Tibial nerve (tissue), 4 donors: Measurements from ENCODE around the gene SH3TC1. TPM values are rescaled to one million over a fixed set of nuclear protein-coding genes. Genes with fewer than 3 reads are reported as not detected.
A peak's percentile ranks its signal among the peaks of the same experiment; 100 is the strongest.

Source experiments
- DNase-seq, 2 donors: peaks; one replicate each; pipeline ENCODE4 v3.0.0-alpha.2; 2019; ENCODE audit warnings: low spot score in 2 of 2
- H3K27ac ChIP-seq, 4 donors: fragments of 200-600 bp; sonication (generic) in 3 of 4; one replicate each; pipeline ENCODE4 v1.5.1; 2017 to 2019; ENCODE audit warnings: mild to moderate bottlenecking in 1 of 4
- H3K27me3 ChIP-seq, 2 donors: fragments of 200-600 bp; sonication (generic) in 1 of 2; one replicate each; pipeline versions ENCODE4 v1.5.1 to v1.6.0; 2017 to 2019
- H3K36me3 ChIP-seq, 3 donors: fragments of 200-600 bp; sonication (generic); one replicate each; pipeline ENCODE4 v1.5.1; 2018 to 2019
- H3K4me1 ChIP-seq, 4 donors: fragments of 200-600 bp; sonication (generic) in 3 of 4; one replicate each; pipeline ENCODE4 v1.5.1; 2017 to 2019
- H3K4me3 ChIP-seq, 4 donors: fragments of 200-600 bp; sonication (generic) in 3 of 4; one replicate each; pipeline ENCODE4 v1.5.1; 2017 to 2019; ENCODE audit warnings: mild to moderate bottlenecking in 1 of 4, moderate library complexity in 1 of 4
- H3K9me3 ChIP-seq, 4 donors: fragments of 200-600 bp; sonication (generic) in 3 of 4; one replicate each; pipeline ENCODE4 v1.5.1; 2017 to 2019
- CTCF ChIP-seq, 5 experiments: fragments of 200-600 bp in 3 of 5; fragments of 450-650 bp in 2 of 5; sonication (generic) in 3 of 5; IDR thresholded peaks; one replicate each; pipeline ENCODE4 v1.5.1; 2016 to 2019; ENCODE audit warnings: antibody characterized with exemption in 5 of 5, mild to moderate bottlenecking in 3 of 5, moderate library complexity in 2 of 5
- EP300 ChIP-seq, 2 donors: sonication (generic); formaldehyde crosslinking; IDR thresholded peaks; one replicate each; pipeline ENCODE4 v1.6.1; 2017; ENCODE audit warnings: antibody characterized with exemption in 2 of 2, mild to moderate bottlenecking in 1 of 2
- POLR2A ChIP-seq, 2 donors: fragments of 450-650 bp; IDR thresholded peaks; one replicate each; pipeline ENCODE4 v1.6.1; 2017; ENCODE audit warnings: antibody characterized with exemption in 2 of 2, mild to moderate bottlenecking in 2 of 2, moderate library complexity in 2 of 2
- WGBS, 2 donors: methylation state at CpG; one replicate each; pipeline ENCODE4 v1.1.5; 2018; 5-methylcytosine and 5-hydroxymethylcytosine counted together
- total RNA-seq, 4 donors: library from RNA; depleted of rRNA; stranded (reverse); fragments of >200 nt; gene quantifications; one replicate each; pipeline ENCODE4 v1.1.0, GENCODE V29; 2016

Gene SH3TC1
- total RNA-seq, 4 donors from 2014 or later, result 31.6 to 176 (median 69.7) TPM

GRCh38 chr4:8278421-8279287 lies 79.6 kb downstream of the SH3TC1 start:
- H3K4me3 ChIP-seq, result no peak overlapping the region
- no peak for TF ChIP-seq CTCF (IDR thresholded peaks at IDR 0.05)
- no peak for TF ChIP-seq EP300 (IDR thresholded peaks at IDR 0.05)
- TF ChIP-seq POLR2A (IDR thresholded peaks at IDR 0.05), result no peak
- peaks cover 0 to 63% (median 8%) of the 10 kb centered on the region in 4 donors for H3K4me1 ChIP-seq
- H3K27me3 ChIP-seq, result no peaks in the 10 kb centered on the region
- no peak overlapping the region for H3K27ac ChIP-seq
- 34 to 35% methylated on average over 17 of the region's 17 CpGs for WGBS, 2 donors
- no peaks in the 10 kb centered on the region for H3K9me3 ChIP-seq
- no peaks in the 10 kb centered on the region for H3K36me3 ChIP-seq
- DNase-seq, result no peak

GRCh38 chr4:8279321-8280157 lies 80.4 kb downstream of the SH3TC1 start:
- H3K27me3 ChIP-seq, result no peaks in the 10 kb centered on the region
- DNase-seq, result no peak
- 80 to 86% methylated on average over 19 to 22 of the region's 22 CpGs for WGBS, 2 donors
- H3K4me1 ChIP-seq, result peaks cover 0 to 55% (median 5%) of the 10 kb centered on the region in 4 donors
- H3K4me3 ChIP-seq, result no peak overlapping the region
- no peaks in the 10 kb centered on the region for H3K36me3 ChIP-seq
- no peaks in the 10 kb centered on the region for H3K9me3 ChIP-seq
- H3K27ac ChIP-seq, result no peak overlapping the region
- TF ChIP-seq POLR2A (IDR thresholded peaks at IDR 0.05) (no peak), CTCF (IDR thresholded peaks at IDR 0.05) (no peak)

- DNase-seq, result no peak
- peak overlapping the region in 1 of 4 donors; percentile 26 for H3K27ac ChIP-seq
- TF ChIP-seq CTCF (IDR thresholded peaks at IDR 0.05) (no peak), POLR2A (IDR thresholded peaks at IDR 0.05) (no peak), EP300 (IDR thresholded peaks at IDR 0.05) (no peak)
- WGBS, 2 donors, result 78 to 88% methylated on average over 20 of the region's 25 CpGs
- no peaks in the 10 kb centered on the region for H3K9me3 ChIP-seq
- H3K36me3 ChIP-seq, result no peaks in the 10 kb centered on the region
- no peaks in the 10 kb centered on the region for H3K27me3 ChIP-seq
- H3K4me1 ChIP-seq, result peaks cover 0 to 47% (median 1%) of the 10 kb centered on the region in 4 donors
- no peak overlapping the region for H3K4me3 ChIP-seq
Observed at GRCh38 chr4:8280158-8280875, 81.2 kb downstream of the SH3TC1 start.

GRCh38 chr4:8280876-8281440 lies 81.9 kb downstream of the SH3TC1 start:
- WGBS, 2 donors, result 87% methylated on average over 15 of the region's 15 CpGs
- Histone ChIP-seq H3K27me3 (no peaks in the 10 kb centered on the region), H3K27ac (peak overlapping the region in 1 of 4 donors; percentile 26), H3K9me3 (no peaks in the 10 kb centered on the region), H3K4me1 (peaks cover 0 to 41% (median 0%) of the 10 kb centered on the region in 4 donors), H3K4me3 (no peak overlapping the region), H3K36me3 (no peaks in the 10 kb centered on the region)
- DNase-seq, result no peak
- no peak for TF ChIP-seq CTCF (IDR thresholded peaks at IDR 0.05)
- no peak for TF ChIP-seq POLR2A (IDR thresholded peaks at IDR 0.05)
- TF ChIP-seq EP300 (IDR thresholded peaks at IDR 0.05), result no peak
